ENCODE results near the gene NRG2.

Gene NRG2

DNA sequence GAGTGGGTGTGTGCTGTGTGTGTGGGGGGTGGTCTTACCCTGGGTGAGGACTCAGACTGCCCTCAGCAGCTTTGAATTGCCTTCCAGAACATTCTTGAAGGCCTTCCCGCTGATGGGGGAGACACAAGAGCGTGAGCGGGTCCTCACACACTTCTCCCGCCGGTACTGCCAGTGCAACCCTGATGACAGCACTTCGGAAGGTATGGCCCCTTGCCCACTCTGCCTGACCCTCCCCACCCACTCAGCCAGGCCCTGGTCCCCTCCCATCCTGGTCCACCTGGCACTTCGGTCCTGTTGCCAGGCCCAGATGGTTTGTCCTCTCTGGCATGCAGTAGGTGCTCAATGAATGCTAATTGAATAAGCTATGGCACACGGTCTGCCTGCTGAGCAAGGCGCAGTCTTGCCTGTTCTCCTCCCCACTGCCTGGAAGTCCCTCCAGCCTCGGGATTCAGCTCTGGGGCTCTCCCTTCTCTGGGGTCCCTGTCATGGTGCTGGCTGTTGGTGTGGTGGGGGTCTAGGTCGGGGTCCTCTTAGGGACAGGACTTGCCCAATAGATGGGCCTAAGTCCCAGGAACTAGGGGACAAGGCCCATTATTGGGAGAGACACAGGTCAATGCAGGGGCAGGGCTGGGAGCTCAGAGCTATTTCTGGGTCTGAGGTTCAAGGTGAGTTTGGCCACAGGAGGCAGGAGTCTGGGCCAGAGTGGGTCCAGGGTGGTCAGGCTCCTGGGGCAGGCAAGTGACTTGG lies 221.1 kb downstream of the NRG2 start:
- DNase-seq (ENCODE audit: low read depth): no peak
- no peak for TF ChIP-seq CTCF (IDR thresholded peaks at IDR 0.05; ENCODE audit: control insufficient read depth, extremely low read depth, insufficient read depth)
- no peak overlapping the region for H3K4me3 ChIP-seq (ENCODE audit: low read depth, low read length)

DNA sequence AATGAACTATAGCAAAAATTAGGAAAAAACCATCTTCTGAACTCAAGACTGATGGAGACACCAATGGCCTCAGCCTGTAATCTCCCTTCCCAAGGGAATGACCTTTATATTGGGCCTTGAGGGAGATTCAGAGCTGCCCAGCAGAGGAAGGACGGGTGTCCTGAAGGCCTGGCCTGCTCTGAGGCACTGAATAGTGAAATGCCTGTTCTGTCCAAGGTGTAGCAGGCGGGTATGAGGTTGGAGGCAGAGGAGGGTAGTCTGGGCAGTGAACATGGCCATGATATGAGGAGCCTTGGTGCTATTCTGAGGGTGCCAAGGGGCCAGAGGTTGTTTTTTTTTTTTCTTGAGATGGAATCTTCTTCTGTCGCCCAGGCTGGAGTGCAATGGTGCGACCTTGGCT lies 222.5 kb downstream of the NRG2 start:
- DNase-seq (ENCODE audit: low read depth): no peak
- no peak for TF ChIP-seq CTCF (IDR thresholded peaks at IDR 0.05; ENCODE audit: control insufficient read depth, extremely low read depth, insufficient read depth)

GRCh38 chr5:139820130-139820529 lies 223.0 kb downstream of the NRG2 start:
- no peak for DNase-seq (ENCODE audit: low read depth)
- no peak overlapping the region for H3K4me3 ChIP-seq (ENCODE audit: low read depth, low read length)
- no peak for TF ChIP-seq CTCF (IDR thresholded peaks at IDR 0.05; ENCODE audit: control insufficient read depth, extremely low read depth, insufficient read depth)

More for the DNA sequence above, 222.5 kb downstream of the NRG2 start:
- no peak overlapping the region for H3K4me3 ChIP-seq (ENCODE audit: low read depth, low read length)

DNA sequence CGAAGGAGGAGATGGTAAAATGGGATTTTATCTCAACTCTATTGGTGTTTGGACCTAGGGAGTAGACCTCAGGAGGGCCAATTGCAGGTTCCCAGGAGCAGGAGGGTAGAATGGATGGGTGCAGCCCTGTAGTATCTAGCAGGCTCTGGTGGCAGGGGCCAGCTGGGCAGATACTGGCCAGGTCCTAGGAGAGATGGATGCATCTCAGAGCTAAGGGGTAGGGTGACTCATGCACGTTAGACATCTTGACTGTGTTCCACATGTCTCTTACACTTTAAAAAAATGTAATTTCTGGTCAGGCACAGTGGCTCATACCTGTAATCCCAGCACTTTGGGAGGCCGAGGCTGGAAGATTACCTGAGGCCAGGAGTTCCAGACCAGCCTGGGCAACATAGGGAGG lies 225.1 kb downstream of the NRG2 start:
- no peak overlapping the region for H3K4me3 ChIP-seq (ENCODE audit: low read depth, low read length)
- TF ChIP-seq CTCF (IDR thresholded peaks at IDR 0.05; ENCODE audit: control insufficient read depth, extremely low read depth, insufficient read depth): no peak
- DNase-seq (ENCODE audit: low read depth): no peak

GRCh38 chr5:139817362-139817761 lies 225.7 kb downstream of the NRG2 start:
- no peak for DNase-seq (ENCODE audit: low read depth)
- TF ChIP-seq CTCF (IDR thresholded peaks at IDR 0.05; ENCODE audit: control insufficient read depth, extremely low read depth, insufficient read depth): no peak
- no peak overlapping the region for H3K4me3 ChIP-seq (ENCODE audit: low read depth, low read length)

DNA sequence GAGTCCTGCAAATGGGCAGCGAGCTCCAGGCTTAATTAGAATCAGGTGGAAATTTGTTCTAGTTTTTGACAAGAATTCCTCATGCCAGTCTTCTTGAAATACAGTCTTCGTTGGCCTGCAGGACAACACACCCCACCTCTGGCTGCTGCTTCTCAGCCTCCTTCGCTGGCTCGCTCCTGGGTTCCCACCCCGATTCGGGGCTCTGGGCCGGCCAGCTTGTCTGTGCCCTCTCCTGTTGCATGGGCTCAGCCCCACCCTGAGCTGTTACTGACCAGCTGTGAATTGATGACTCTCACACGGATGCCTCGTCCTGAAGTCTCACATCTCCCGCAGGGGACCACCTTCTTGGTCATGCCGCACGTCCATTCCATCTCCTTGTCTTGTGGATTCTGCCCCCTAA lies 226.5 kb downstream of the NRG2 start:
- H3K4me3 ChIP-seq (ENCODE audit: low read depth, low read length): no peak overlapping the region
- no peak for TF ChIP-seq CTCF (IDR thresholded peaks at IDR 0.05; ENCODE audit: control insufficient read depth, extremely low read depth, insufficient read depth)
- DNase-seq (ENCODE audit: low read depth): no peak

GRCh38 chr5:139814704-139815280 lies 228.3 kb downstream of the NRG2 start:
- TF ChIP-seq CTCF (IDR thresholded peaks at IDR 0.05; ENCODE audit: control insufficient read depth, extremely low read depth, insufficient read depth): no peak
- H3K4me3 ChIP-seq (ENCODE audit: low read depth, low read length): no peak overlapping the region
- no peak for DNase-seq (ENCODE audit: low read depth)
